ENCODE data around the gene CREB5.

The CREB5 gene

DNA sequence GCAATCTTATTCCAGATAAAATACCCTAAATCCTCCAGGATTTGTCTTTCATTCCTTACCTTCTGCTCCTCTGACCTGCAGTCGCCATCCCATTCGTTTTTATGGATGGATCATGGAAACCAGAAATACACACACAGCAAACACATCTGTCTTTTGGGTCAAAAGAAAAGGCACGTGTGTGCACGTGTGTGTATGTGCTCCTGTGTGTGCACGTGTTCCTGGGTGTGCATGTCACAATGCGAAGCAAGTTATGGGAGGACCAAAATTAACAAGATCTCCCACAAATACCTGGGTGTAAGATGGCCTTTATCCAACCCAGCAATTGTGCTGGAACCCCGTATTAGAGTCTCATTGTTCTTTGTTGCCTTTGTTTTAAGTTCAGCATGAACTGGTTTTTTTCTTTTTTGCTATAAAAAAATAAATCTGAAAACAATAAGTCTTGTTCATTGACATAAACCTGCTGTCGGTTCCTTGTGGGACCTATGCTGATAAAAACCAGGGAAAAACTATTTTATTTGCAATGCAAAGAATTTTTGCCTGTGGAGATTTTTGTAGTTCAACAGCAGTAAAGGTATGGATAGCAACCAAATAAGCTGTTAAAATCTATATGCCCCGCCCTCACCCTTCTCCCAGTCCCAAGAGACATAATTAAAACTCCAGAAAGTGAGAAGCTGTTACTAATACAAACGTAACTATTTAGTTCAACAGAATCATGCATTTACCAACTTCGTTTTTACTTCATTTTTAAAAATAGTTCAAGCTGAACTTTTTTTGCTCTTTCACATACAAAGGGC, 229.6 kb downstream of the CREB5 start:
- TF ChIP-seq, protein P1, sequence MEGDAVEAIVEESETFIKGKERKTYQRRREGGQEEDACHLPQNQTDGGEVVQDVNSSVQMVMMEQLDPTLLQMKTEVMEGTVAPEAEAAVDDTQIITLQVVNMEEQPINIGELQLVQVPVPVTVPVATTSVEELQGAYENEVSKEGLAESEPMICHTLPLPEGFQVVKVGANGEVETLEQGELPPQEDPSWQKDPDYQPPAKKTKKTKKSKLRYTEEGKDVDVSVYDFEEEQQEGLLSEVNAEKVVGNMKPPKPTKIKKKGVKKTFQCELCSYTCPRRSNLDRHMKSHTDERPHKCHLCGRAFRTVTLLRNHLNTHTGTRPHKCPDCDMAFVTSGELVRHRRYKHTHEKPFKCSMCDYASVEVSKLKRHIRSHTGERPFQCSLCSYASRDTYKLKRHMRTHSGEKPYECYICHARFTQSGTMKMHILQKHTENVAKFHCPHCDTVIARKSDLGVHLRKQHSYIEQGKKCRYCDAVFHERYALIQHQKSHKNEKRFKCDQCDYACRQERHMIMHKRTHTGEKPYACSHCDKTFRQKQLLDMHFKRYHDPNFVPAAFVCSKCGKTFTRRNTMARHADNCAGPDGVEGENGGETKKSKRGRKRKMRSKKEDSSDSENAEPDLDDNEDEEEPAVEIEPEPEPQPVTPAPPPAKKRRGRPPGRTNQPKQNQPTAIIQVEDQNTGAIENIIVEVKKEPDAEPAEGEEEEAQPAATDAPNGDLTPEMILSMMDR (IDR thresholded peaks at IDR 0.05; ENCODE audit: low read depth, low read length, missing control alignments), result no peak
- no peak for DNase-seq (ENCODE audit: low read depth)
- H3K4me3 ChIP-seq (ENCODE audit: low read depth, low read length), result no peak overlapping the region

DNA sequence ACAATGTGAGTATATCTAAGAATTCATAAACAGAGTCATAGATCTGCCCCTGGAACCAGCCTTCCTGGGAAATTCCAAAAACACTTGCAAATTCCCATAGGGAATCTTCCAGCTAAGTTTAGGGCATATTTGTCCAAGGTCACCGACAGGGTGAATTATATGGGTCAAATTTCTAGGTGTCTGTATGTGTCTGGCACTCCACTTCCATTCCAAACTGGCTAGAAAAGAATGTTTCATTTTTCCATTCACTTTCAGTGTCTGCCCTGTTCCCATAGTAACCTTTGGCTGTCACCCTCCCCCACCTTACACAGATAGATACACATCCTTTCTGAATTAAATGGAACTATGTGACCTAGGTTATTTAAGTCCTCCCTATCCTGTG, 230.9 kb downstream of the CREB5 start:
- no peak overlapping the region for H3K4me3 ChIP-seq (ENCODE audit: low read depth, low read length)
- TF ChIP-seq, protein P1 (IDR thresholded peaks at IDR 0.05; ENCODE audit: low read depth, low read length, missing control alignments), result no peak
- DNase-seq (ENCODE audit: low read depth), result no peak

DNA sequence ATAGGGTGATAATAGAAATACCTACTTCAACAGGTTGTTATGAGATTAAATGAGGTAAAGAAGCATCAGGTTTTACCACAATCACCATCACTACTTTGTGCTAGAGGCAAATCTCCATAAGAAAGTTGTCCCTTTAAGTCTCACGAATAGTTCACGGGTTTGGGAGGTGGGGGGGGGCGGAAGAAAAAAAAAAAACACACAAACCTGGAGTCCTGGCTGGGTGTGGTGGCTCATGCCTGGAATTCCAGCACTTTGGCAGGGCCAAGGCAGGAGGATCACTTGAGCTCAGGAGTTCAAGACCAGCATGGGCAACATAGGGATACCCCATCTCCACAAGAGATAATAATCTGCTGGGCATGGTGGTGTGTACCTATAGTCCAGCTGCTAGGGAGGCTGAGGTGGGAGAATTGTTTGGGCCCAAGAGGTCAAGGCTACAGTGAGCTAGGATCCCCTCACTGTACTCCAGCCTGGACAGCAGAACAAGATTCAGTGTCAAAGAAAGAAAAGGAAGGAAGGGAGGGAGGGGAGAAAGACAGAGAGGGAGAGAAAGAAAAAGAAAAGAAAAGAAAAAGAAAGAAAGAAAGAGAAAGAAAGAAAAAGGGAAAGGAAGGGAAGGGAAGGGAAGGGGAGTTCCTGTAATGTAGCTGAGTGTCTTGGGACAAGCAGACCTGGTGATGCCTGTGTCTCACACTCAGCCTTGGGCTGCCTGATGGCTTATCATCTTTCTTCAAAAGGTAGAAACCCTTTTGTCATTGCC, 231.4 kb downstream of the CREB5 start:
- no peak overlapping the region for H3K4me3 ChIP-seq (ENCODE audit: low read depth, low read length)
- TF ChIP-seq, protein P1 (IDR thresholded peaks at IDR 0.05; ENCODE audit: low read depth, low read length, missing control alignments), result no peak
- DNase-seq (ENCODE audit: low read depth), result no peak

- TF ChIP-seq, protein P1 (IDR thresholded peaks at IDR 0.05; ENCODE audit: low read depth, low read length, missing control alignments), result no peak
- no peak overlapping the region for H3K4me3 ChIP-seq (ENCODE audit: low read depth, low read length)
- no peak for DNase-seq (ENCODE audit: low read depth)
Measured at GRCh38 chr7:28645866-28646265, 233.5 kb downstream of the CREB5 start.

DNA sequence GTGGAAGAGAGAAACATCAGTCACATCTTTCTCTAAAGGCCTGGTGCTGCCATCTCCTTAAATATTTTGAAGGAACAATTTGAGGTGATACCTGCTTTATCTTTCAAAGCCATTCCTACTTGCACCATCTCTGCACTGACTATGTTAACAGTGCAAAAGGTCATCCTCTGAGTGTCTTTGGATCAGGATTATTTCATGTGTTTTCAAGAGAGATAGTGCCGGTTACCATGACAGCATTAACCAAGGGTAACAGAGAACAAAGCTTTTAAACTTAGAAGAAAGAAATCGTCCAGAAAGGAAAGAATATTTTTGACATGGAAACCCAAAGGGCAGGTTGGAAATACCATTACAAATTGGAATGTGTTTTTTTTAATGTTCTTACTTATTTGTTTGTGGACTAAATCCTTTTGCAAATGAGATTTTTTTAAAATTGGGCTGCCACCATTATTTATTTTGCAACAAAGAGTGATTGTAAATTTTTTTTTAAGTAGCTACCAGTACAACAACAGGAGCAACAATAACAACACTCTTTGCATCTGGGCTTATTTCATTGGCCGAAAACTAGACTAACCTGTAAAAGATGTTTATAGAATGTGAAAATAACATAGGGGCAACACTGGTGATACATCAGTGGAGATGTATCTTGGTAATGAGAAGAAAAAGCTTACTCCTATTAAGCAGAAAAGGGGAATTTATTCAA, 234.2 kb downstream of the CREB5 start:
- H3K4me3 ChIP-seq (ENCODE audit: low read depth, low read length), result no peak overlapping the region
- TF ChIP-seq, protein P1 (IDR thresholded peaks at IDR 0.05; ENCODE audit: low read depth, low read length, missing control alignments), result no peak
- no peak for DNase-seq (ENCODE audit: low read depth)

GRCh38 chr7:28647076-28647421, 234.7 kb downstream of the CREB5 start:
- TF ChIP-seq, protein P1 (IDR thresholded peaks at IDR 0.05; ENCODE audit: low read depth, low read length, missing control alignments), result no peak
- no peak for DNase-seq (ENCODE audit: low read depth)
- no peak overlapping the region for H3K4me3 ChIP-seq (ENCODE audit: low read depth, low read length)
